HPDE6-E6E7 (cell line): ENCODE measurements around the gene SLC5A11.

Experiments
- DNase-seq: peaks from one replicate; pipeline ENCODE4 v3.0.0; 2011; ENCODE audit warnings: missing footprints; ENCODE audit errors: extremely low spot score

The SLC5A11 gene

GRCh38 chr16:24919536-24919935, 73.8 kb downstream of the SLC5A11 start:
- DNase-seq, result no peak

- DNase-seq, result no peak
These were observed 74.8 kb downstream of the SLC5A11 start for GRCh38 chr16:24920568-24920967.

GRCh38 chr16:24921229-24921628, 75.5 kb downstream of the SLC5A11 start:
- DNase-seq, result no peak

GRCh38 chr16:24925163-24925562, 79.4 kb downstream of the SLC5A11 start:
- no peak for DNase-seq

- DNase-seq, result no peak
These were observed 83.6 kb downstream of the SLC5A11 start for GRCh38 chr16:24929409-24929808.

GRCh38 chr16:24930440-24930839, 84.7 kb downstream of the SLC5A11 start:
- no peak for DNase-seq

- DNase-seq, result no peak
These were observed 85.3 kb downstream of the SLC5A11 start for GRCh38 chr16:24931091-24931490.

GRCh38 chr16:24935336-24935735, 89.6 kb downstream of the SLC5A11 start:
- no peak for DNase-seq

GRCh38 chr16:24936151-24936550, 90.4 kb downstream of the SLC5A11 start:
- no peak for DNase-seq

- no peak for DNase-seq
These were observed 93.5 kb downstream of the SLC5A11 start for GRCh38 chr16:24939224-24939623.

GRCh38 chr16:24939738-24940137, 94.0 kb downstream of the SLC5A11 start:
- DNase-seq, result no peak

GRCh38 chr16:24943471-24943870, 97.7 kb downstream of the SLC5A11 start:
- DNase-seq, result no peak

GRCh38 chr16:24944206-24944605, 98.4 kb downstream of the SLC5A11 start:
- no peak for DNase-seq

- DNase-seq, result no peak
These were observed 100.4 kb downstream of the SLC5A11 start for GRCh38 chr16:24946155-24946554.

GRCh38 chr16:24950275-24950674, 104.5 kb downstream of the SLC5A11 start:
- DNase-seq, result no peak

- no peak for DNase-seq
These were observed 107.5 kb downstream of the SLC5A11 start for GRCh38 chr16:24953306-24953705.

GRCh38 chr16:24953721-24954120, 108.0 kb downstream of the SLC5A11 start:
- no peak for DNase-seq

GRCh38 chr16:24954137-24954536, 108.4 kb downstream of the SLC5A11 start:
- no peak for DNase-seq

GRCh38 chr16:24955975-24956731, 110.4 kb downstream of the SLC5A11 start:
- no peak for DNase-seq

GRCh38 chr16:24957887-24958286, 112.1 kb downstream of the SLC5A11 start:
- no peak for DNase-seq
